ENCODE data around the gene NOXA1.

DNA sequence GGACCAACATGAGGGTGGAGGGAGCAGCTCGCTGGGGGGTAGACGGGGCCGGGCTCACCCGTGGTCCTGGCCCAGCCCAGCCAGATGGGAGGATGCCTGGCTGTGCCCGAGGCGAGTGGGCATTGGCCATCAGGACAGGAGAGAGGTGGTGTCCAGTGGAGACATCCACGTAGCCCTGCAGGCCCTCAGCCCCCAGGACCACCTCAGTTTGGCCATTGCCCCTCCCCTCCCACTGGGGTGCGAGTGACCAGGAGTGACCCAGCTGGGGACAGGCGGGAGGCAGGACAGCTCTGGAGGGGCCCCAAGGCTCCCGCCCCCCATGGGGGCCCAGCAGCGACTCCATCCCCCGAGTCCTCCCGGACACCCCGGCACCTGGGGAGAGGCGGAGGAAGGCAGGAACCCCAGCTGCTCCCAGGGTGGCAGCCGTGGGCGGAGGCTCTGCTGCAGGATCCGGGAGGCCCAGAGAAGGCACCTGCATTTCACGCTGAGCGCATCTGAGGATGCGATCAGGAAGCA is 8.3 kb downstream of the NOXA1 start:
- TF ChIP-seq, protein P1, sequence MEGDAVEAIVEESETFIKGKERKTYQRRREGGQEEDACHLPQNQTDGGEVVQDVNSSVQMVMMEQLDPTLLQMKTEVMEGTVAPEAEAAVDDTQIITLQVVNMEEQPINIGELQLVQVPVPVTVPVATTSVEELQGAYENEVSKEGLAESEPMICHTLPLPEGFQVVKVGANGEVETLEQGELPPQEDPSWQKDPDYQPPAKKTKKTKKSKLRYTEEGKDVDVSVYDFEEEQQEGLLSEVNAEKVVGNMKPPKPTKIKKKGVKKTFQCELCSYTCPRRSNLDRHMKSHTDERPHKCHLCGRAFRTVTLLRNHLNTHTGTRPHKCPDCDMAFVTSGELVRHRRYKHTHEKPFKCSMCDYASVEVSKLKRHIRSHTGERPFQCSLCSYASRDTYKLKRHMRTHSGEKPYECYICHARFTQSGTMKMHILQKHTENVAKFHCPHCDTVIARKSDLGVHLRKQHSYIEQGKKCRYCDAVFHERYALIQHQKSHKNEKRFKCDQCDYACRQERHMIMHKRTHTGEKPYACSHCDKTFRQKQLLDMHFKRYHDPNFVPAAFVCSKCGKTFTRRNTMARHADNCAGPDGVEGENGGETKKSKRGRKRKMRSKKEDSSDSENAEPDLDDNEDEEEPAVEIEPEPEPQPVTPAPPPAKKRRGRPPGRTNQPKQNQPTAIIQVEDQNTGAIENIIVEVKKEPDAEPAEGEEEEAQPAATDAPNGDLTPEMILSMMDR (conservative IDR thresholded peaks at IDR 0.05; ENCODE audit: low read depth, low read length), result no peak
- no peak for TF ChIP-seq EZH2 (IDR thresholded peaks at IDR 0.05; ENCODE audit: borderline replicate concordance, low read depth, low read length, poor library complexity, severe bottlenecking)
